Ishikawa (cell line): Measurements from ENCODE around the gene HOXC5.
A peak's percentile ranks its signal among the peaks of the same experiment; 100 is the strongest.

ENCODE experiments used
- CEBPB ChIP-seq: IDR thresholded peaks from 2 replicates; pipeline ENCODE4 v1.6.1; 2012
- CREB1 ChIP-seq: IDR thresholded peaks from 2 replicates; pipeline ENCODE4 v1.6.1; 2012; ENCODE audit warnings: low read depth
- EGR1 ChIP-seq: IDR thresholded peaks from 2 replicates; pipeline ENCODE4 v1.6.1; 2012
- EP300 ChIP-seq: IDR thresholded peaks from 2 replicates; pipeline ENCODE4 v1.6.1; 2012; ENCODE audit warnings: borderline replicate concordance
- FOXM1 ChIP-seq: IDR thresholded peaks from 2 replicates; pipeline ENCODE4 v1.6.1; 2012; ENCODE audit warnings: low read depth, borderline replicate concordance
- NFIC ChIP-seq: IDR thresholded peaks from 2 replicates; pipeline ENCODE4 v1.6.1; 2012
- RAD21 ChIP-seq: IDR thresholded peaks from 2 replicates; pipeline ENCODE4 v1.6.1; 2012; ENCODE audit warnings: low read depth
- TAF1 ChIP-seq: IDR thresholded peaks from 2 replicates; pipeline ENCODE4 v1.6.1; 2012; ENCODE audit warnings: low read depth, mild to moderate bottlenecking
- TCF12 ChIP-seq: IDR thresholded peaks from 2 replicates; pipeline ENCODE4 v1.6.1; 2012; ENCODE audit warnings: low read depth
- TEAD4 ChIP-seq: IDR thresholded peaks from 2 replicates; pipeline ENCODE4 v1.6.1; 2012
- YY1 ChIP-seq: IDR thresholded peaks from 2 replicates; pipeline ENCODE4 v1.6.1; 2012; ENCODE audit warnings: low read depth
- ZBTB7A ChIP-seq: IDR thresholded peaks from 2 replicates; pipeline ENCODE4 v1.6.1; 2012; ENCODE audit warnings: low read depth
- TF ChIP-seq, protein P1 (sequence below): IDR thresholded peaks from 2 replicates; pipeline ENCODE4 v1.6.1; 2012
- TF ChIP-seq, protein P2 (sequence below): IDR thresholded peaks from 2 replicates; pipeline ENCODE4 v1.6.1; 2012; ENCODE audit warnings: low read depth, mild to moderate bottlenecking
- TF ChIP-seq, protein P3 (sequence below): IDR thresholded peaks from 2 replicates; pipeline ENCODE4 v1.6.1; 2012

The HOXC5 gene

DNA sequence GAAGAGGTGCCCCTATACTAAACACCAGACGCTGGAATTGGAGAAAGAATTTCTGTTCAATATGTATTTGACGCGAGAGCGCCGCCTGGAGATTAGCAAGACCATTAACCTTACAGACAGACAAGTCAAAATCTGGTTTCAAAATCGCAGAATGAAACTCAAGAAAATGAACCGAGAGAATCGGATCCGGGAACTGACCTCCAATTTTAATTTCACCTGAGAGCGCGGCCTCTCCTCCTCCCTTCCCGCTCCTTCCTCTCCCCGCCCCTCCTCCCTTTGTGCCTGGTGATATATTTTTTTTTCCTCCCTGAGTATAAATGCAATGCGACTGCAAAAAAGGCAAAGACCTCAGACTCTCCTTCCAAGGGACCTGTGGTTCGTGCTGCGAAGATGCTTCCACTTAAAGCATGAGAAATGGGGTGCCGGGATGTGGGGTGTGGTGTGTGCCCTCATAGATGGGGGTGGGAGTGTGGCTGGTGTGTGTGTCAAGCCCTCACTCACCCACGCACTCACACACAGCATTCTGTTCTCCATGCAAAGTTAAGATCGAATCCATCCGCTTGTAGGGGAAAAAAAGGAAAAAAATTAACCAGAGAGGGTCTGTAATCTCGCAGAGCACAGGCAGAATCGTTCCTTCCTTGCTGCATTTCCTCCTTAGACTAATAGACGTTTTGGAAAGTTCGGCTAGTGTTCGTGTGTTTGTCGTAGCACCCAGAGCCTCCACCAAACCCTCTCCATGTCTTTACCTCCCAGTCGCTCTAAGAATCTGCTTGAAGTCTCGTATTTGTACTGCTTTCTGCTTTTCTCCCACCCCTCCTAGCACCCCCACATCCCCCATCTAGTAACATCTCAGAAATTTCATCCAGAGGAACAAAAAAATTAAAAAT lies 43.4 kb upstream of the HOXC5 start:
- TF ChIP-seq, protein P1, sequence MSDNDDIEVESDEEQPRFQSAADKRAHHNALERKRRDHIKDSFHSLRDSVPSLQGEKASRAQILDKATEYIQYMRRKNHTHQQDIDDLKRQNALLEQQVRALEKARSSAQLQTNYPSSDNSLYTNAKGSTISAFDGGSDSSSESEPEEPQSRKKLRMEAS = no peak
- TF ChIP-seq RAD21 = peak; percentile 56

DNA sequence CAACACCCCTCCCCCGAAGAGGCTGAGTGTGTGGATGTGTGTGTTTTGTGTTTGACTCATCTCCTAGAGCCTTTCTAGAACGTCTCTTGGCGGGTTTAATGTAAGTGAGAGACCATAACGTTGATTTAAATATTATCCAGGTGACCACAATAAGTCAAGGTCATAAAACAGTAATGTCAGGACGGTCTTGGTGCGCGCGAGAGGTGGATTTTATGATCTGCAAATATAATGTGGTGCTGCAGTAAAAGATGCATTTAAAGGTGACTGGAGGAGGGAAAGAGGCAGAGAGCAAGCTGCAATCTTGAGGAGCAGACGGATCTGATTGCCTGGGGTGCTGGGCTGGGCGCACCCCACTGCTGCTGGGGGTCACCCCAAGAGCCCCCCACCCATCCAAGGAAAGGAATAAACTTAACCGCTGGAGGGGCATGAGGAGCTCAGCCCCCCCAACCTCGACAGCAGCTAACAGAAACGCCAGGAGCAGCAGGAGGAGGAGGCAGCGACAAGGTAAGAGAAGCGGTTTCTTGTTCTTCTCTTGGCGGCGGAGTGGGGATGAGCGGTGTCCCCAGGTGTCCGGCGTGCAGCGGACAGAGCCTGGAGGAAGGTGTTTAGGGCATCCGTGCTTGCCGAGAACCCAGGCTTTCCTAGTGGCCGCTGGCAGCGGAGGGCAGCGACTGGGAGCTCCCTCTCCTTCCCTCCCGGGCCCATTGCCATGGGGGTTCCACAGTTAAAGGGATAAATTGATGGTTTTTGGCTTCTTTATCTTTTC lies 42.4 kb upstream of the HOXC5 start:
- TF ChIP-seq RAD21 = no peak

DNA sequence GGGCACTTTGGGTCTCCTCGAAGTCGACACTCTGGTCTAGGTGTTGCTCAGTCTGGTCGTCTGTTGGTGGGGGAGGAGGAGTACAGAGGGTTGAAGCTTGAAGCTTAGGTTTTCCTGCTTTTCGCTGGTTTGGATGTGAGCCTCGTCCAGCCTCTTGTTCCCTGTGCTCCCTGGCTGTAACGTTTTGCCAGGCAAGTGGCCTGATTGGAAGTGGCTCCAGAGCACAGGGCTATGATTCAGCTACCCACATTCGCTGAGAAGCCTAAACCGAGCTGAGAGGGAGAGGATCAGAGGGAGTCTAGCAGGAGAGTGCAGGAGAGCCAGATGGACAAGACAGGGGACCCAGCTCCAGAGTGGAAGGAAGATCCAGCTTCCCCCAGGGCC lies 41.8 kb upstream of the HOXC5 start:
- TF ChIP-seq TCF12 (no peak), CEBPB (no peak), EP300 (no peak), FOXM1 (no peak), CREB1 (no peak), TEAD4 (no peak), EGR1 (no peak), ZBTB7A (no peak), NFIC (no peak), YY1 (no peak), RAD21 (no peak), TAF1 (no peak)
- TF ChIP-seq, protein P1 = no peak
- TF ChIP-seq, protein P2, sequence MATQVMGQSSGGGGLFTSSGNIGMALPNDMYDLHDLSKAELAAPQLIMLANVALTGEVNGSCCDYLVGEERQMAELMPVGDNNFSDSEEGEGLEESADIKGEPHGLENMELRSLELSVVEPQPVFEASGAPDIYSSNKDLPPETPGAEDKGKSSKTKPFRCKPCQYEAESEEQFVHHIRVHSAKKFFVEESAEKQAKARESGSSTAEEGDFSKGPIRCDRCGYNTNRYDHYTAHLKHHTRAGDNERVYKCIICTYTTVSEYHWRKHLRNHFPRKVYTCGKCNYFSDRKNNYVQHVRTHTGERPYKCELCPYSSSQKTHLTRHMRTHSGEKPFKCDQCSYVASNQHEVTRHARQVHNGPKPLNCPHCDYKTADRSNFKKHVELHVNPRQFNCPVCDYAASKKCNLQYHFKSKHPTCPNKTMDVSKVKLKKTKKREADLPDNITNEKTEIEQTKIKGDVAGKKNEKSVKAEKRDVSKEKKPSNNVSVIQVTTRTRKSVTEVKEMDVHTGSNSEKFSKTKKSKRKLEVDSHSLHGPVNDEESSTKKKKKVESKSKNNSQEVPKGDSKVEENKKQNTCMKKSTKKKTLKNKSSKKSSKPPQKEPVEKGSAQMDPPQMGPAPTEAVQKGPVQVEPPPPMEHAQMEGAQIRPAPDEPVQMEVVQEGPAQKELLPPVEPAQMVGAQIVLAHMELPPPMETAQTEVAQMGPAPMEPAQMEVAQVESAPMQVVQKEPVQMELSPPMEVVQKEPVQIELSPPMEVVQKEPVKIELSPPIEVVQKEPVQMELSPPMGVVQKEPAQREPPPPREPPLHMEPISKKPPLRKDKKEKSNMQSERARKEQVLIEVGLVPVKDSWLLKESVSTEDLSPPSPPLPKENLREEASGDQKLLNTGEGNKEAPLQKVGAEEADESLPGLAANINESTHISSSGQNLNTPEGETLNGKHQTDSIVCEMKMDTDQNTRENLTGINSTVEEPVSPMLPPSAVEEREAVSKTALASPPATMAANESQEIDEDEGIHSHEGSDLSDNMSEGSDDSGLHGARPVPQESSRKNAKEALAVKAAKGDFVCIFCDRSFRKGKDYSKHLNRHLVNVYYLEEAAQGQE = no peak
- TF ChIP-seq, protein P3, sequence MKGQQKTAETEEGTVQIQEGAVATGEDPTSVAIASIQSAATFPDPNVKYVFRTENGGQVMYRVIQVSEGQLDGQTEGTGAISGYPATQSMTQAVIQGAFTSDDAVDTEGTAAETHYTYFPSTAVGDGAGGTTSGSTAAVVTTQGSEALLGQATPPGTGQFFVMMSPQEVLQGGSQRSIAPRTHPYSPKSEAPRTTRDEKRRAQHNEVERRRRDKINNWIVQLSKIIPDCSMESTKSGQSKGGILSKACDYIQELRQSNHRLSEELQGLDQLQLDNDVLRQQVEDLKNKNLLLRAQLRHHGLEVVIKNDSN = no peak

DNA sequence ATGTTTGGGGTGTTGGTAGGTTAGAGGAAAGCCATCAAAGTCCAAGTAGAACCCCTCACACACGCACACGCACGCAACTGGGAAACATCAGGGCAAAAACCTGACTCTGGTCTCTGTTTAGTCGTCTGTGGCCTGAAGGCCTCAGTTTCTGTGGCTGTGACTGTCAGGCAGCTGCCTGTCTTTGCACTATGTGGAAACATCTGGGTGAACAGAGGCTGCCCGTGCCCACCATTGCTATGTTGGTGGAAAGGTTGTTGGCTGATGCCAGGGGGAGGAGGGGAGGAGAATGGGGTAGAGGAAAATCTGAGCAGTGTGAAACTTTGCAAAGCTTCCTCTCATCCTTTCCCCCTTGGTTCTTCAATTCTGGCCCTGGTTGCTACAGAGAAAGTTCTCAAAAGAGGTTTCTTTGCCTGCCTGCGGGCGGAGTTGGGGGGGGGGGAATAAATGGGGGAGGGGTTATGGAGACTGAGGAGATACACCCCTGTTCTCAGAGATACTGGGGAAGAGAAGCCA lies 40.4 kb upstream of the HOXC5 start:
- TF ChIP-seq NFIC = no peak

DNA sequence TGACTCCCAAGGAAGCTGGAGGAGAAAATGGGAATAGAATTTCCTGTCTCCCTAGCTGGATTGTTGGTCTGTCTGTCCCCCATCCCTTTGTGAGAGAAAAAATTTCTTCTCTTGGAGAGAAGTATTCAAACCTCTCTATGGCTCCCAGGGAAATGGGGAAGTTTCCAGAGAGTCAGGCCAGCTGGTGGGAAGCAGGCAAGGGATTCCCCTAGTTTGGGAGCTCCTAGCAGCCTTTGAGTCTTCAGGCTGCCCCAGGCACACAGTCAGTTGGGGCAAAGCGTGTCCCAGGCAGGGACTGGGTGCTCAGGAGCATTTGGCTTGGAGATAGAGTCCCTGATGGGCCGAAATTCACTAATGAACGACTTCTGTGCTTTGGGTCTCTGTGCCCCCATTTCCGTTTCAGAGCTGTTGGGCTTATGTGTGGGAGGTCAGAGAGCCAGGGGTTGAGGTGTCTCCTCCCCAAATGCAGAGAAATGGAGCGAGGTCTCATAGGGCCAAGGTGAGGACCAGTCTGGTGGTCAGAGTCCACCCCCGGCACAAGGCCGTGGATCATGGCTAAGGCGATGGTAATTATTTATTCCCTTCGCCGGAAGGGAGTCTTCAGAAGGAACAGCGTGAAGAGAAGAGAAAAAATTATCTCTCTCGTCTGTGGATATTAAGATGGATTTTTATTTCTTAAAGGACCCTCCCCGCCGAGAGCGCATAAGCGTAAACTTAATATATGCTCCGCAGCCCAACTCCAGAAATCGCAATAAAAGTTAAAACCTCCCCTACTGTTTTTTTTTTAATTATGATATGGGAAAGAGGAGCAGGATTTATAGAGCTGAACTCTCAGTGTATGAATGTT lies 39.5 kb upstream of the HOXC5 start:
- TF ChIP-seq RAD21 (no peak), CEBPB (no peak), CREB1 (no peak), EP300 (no peak), TAF1 (no peak), YY1 (no peak), EGR1 (no peak), FOXM1 (no peak), ZBTB7A (no peak), NFIC (no peak), TEAD4 (no peak), TCF12 (no peak)
- TF ChIP-seq, protein P2 = no peak
- TF ChIP-seq, protein P3 = no peak
- TF ChIP-seq, protein P1 = no peak
